Activated T-helper 1 cell treated with anti-CD3 and anti-CD28 coated beads, Interleukin-12 subunit alpha, Interleukin-12 subunit beta, Interleukin-2, Interleukin-4 antibody, amounts not matched to agents 30 ng/mL and 10 ng/mL and 1 ng/mL, durations not matched to agents 14 hours and 24 hours and 36 hours (primary cell): Measurements from ENCODE around the gene ESYT3. TPM values are rescaled to one million over a fixed set of nuclear protein-coding genes. Genes with fewer than 3 reads are reported as not detected.
"Not testable (repeated sequence)": the region's sequence is repeated elsewhere in the genome, so short reads cannot be mapped to it uniquely, and the experiment has no call there.

ENCODE experiments used
- DNase-seq: peaks from one replicate; pipeline ENCODE4 v3.0.0; 2021; ENCODE audit warnings: low spot score
- H3K27ac Mint-ChIP-seq: one replicate; pipeline ENCODE4 v1.8.0; 2021; ENCODE audit warnings: mild to moderate bottlenecking, mixed read lengths
- H3K27me3 Mint-ChIP-seq: one replicate; pipeline ENCODE4 v1.8.0; 2022; ENCODE audit warnings: mild to moderate bottlenecking, moderate library complexity, mixed read lengths; ENCODE audit not compliant: insufficient read depth
- H3K36me3 Mint-ChIP-seq: one replicate; pipeline ENCODE4 v1.8.0; 2021; ENCODE audit warnings: low read depth, mixed read lengths
- H3K4me1 Mint-ChIP-seq: one replicate; pipeline ENCODE4 v1.8.0; 2021; ENCODE audit warnings: low read depth, mixed read lengths
- H3K4me3 Mint-ChIP-seq: one replicate; pipeline ENCODE4 v1.8.0; 2021; ENCODE audit warnings: mild to moderate bottlenecking, moderate library complexity, mixed read lengths
- H3K9me3 Mint-ChIP-seq: one replicate; pipeline ENCODE4 v1.8.0; 2021; ENCODE audit warnings: mixed read lengths
- intact Hi-C: fragments of 100-400 bp; cut with micrococcal nuclease; formaldehyde crosslinking; loops from one replicate; pipeline ENCODE4 v1.15.1; 2024
- total RNA-seq: library from RNA; stranded (reverse); gene quantifications from 2 replicates; pipeline ENCODE4 v1.2.3, GENCODE V29; 2022

ESYT3 gene
- total RNA-seq, 1 donor from 2014 or later, result 0.44 TPM

DNA sequence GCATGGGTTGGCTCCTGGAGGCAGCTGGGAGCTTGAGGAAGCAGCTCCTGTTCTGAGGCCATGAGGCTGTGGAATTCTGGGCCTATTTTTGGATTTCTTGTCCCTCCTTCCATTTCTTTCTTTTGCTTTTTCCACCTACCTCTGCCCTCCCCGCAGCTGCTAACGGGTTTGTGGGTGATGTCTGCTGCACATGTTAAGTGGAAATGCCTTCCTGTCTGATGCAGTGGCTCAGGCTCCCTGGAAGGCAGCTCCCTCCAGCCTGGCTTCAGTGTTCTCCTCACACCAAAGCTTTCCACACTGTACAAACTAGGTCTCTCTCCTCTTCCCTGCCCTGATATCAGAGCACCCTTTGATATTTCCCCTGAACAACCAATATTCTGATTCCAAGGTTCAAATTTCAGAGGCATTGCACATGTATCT, 33.8 kb upstream of the ESYT3 start:
- no peak for DNase-seq
- intact Hi-C loops, result no loop called here
- Mint-ChIP-seq H3K36me3 (no peaks in the 10 kb centered on the region), H3K4me3 (no peak overlapping the region), H3K4me1 (no peaks in the 10 kb centered on the region), H3K27ac (no peak overlapping the region), H3K9me3 (no peaks in the 10 kb centered on the region), H3K27me3 (no peaks in the 10 kb centered on the region)

DNA sequence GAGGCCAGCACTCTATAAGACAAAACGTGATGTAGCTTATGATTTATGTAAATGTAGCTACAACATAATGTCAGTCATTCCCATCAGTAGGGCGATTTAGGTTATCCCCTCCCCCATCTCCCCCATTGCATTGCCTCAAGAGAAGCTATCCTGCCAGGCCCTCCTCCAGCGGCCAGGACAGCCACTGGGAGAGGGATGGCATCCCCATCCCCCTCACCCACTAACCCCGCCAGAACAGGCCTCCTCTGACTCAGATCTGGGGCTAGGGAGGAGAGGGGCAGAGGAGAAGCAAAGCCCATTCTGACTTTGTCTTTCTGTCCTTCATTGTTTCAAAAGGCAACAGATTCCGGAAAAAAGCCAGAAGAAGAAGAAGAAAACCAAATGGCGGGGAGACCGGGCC, 32.6 kb upstream of the ESYT3 start:
- Mint-ChIP-seq H3K9me3 (no peaks in the 10 kb centered on the region), H3K4me3 (no peak overlapping the region), H3K4me1 (no peaks in the 10 kb centered on the region), H3K27ac (peak overlapping the region; percentile 65), H3K27me3 (peaks cover 10% of the 10 kb centered on the region), H3K36me3 (no peaks in the 10 kb centered on the region)
- intact Hi-C loops, result no loop called here
- DNase-seq, result no peak

DNA sequence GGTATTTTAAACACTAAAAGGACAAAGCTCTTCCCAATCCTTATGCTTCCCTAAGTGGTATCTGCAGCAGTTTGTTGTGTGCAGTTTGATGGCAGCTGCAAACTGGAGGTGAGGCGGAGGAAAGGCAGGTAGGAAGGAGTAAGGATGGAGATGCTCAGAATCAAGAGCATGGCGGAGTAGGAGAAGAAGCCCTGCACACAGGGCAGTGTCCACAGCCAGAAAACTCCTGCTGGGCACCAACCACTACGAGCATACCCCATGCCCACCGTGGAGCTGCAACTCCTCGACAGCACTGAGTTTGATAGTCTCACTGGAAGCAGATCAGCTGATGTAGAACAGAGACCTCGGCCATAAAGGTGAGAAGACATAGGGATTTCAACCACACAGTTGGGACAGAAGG, 30.3 kb upstream of the ESYT3 start:
- Mint-ChIP-seq H3K27me3 (peaks cover 19% of the 10 kb centered on the region), H3K36me3 (no peaks in the 10 kb centered on the region), H3K4me1 (no peaks in the 10 kb centered on the region), H3K4me3 (no peak overlapping the region), H3K27ac (no peak overlapping the region), H3K9me3 (no peaks in the 10 kb centered on the region)
- intact Hi-C loops, result no loop called here
- DNase-seq, result no peak

DNA sequence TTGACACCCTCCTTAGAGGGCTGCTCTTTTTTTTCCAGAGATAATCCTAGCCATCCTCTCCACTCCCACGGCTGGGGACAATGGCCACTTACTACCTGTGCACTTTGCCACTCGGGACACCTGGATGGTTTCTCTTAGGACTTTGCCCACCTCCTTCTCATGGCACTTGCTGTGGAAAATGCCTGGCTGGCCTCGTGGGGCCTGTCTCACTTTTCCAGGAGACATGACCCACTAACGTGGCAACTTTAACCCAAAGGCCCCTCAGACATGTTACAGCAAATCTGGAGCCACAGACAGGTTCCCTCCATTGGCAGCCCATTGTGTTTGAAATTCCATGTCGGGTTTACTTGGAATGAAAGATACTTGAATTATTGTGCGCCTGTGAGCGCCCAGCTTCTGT, 29.4 kb upstream of the ESYT3 start:
- no peak overlapping the region for H3K27ac Mint-ChIP-seq
- no peaks in the 10 kb centered on the region for H3K4me1 Mint-ChIP-seq
- DNase-seq, result no peak
- intact Hi-C loops, result no loop called here
- H3K36me3 Mint-ChIP-seq, result no peaks in the 10 kb centered on the region
- no peaks in the 10 kb centered on the region for H3K9me3 Mint-ChIP-seq
- peaks cover 19% of the 10 kb centered on the region for H3K27me3 Mint-ChIP-seq
- no peak overlapping the region for H3K4me3 Mint-ChIP-seq

DNA sequence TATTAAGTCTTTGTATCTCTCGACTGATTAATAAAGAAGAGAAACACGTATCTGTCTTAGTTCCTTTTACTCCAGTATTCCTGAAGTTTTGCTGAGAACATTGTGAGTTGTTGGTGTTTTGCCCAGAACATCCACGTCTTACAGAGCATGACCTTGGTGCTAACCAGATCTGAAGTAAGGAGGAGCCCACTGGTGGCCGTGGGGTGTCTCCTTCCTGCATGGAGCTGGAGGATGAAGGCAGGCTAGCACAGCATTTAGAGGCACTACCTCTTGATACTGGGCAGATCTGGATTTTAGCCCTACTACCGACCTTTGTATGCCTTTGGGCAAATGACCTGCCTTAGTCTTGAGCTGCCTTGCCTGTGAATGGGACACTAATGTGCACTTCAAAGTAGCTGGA, 28.9 kb upstream of the ESYT3 start:
- no peaks in the 10 kb centered on the region for H3K36me3 Mint-ChIP-seq
- H3K4me3 Mint-ChIP-seq, result no peak overlapping the region
- H3K27ac Mint-ChIP-seq, result no peak overlapping the region
- H3K27me3 Mint-ChIP-seq, result peaks cover 19% of the 10 kb centered on the region
- no peaks in the 10 kb centered on the region for H3K4me1 Mint-ChIP-seq
- H3K9me3 Mint-ChIP-seq, result no peaks in the 10 kb centered on the region
- DNase-seq, result no peak
- intact Hi-C loops, result no loop called here

DNA sequence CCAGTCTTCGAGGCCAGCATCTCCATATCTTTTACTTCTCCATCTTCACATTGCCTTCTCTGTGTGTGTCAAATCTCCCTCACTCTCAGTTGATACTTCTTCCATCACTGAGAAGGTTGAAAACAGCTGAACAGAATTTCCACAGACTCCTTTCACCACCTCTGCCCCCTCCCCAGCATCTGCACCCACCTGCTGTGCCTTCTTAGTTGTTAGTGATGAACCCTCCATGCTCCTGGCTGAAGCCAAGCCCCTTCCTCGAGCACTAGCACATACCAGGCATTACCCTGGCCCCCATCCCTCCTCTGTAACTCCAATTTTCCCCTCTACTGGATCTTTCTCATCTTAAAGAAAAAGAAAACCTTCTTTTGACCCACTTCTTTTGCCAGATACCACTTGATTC, 27.8 kb upstream of the ESYT3 start:
- no peak overlapping the region for H3K27ac Mint-ChIP-seq
- peaks cover 19% of the 10 kb centered on the region for H3K27me3 Mint-ChIP-seq
- no peaks in the 10 kb centered on the region for H3K9me3 Mint-ChIP-seq
- no peaks in the 10 kb centered on the region for H3K4me1 Mint-ChIP-seq
- H3K36me3 Mint-ChIP-seq, result no peaks in the 10 kb centered on the region
- DNase-seq, result no peak
- no peak overlapping the region for H3K4me3 Mint-ChIP-seq
- intact Hi-C loops, result no loop called here

DNA sequence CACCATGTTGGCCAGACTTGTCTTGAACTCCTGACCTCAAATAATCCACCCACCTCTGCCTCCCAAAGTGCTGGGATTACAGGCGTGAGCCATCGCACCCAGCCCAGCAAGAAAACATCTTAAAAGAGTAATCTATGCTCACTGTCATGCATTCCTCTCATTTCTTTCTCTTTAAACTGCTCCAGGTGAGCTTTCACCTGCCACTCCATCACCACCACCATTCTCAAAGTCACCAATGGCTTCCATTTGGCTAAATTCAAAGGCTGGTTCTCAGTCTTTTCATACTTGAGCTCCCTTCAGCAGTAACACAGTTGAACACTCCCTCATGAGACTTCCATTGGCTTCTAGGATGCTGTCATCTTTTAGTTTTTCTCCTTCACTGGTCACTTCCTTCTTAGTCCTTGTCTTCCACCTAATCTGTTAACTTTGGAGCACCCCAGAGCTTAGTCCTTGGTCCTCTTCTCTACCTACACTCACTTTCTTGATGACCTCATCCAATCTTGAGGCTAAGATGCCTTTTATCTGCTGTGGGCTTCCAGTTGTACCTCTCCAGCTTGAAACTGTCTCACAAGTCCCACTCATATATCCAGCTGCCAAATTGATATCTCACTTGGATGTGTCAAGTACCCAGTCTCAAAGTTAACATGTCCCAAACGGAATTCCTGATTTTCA, 27.0 kb upstream of the ESYT3 start:
- Mint-ChIP-seq H3K9me3 (no peaks in the 10 kb centered on the region), H3K36me3 (no peaks in the 10 kb centered on the region), H3K27ac (no peak overlapping the region)

DNA sequence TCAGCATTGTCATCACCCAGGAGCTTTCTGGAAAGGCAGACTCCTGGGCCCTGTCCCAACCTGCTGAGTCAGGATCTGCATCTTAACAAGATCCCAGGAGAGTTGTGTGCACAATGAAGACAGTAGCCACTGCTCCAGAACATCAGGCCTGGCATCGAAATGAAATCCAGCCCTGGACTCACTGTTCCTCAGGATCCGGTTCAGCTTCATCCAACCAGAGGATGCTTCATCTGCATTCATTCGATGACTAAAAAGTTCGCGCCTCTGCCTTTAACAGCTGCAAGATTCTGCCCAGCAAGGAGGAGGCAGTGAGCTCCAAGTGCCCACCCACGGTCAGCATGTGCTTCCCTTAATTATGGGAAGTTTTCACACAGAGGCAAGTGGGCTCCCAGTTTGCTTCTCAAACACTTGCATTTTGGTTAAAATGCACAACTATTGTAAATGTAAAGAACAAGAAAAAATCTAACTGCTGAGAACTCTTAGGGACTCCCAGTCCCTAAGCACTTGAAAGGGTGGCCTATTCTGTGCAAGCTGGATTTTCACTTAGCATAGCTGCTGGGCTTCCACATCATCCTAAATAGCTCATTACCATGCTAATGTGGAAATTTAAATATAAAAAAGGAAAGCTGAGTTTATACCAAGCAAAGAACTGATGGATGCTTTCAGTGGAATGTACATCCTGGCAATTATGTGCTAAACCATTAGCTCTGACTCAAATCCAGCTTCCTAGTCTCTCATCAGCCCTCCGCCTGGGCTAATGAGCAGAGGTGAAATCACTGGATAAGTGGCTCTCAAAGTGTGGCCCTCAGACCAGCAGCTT, 25.5 kb upstream of the ESYT3 start:
- Mint-ChIP-seq H3K9me3 (no peaks in the 10 kb centered on the region), H3K27me3 (peaks cover 19% of the 10 kb centered on the region), H3K36me3 (no peaks in the 10 kb centered on the region), H3K4me3 (no peak overlapping the region), H3K27ac (no peak overlapping the region), H3K4me1 (no peaks in the 10 kb centered on the region)
- DNase-seq, result no peak
- intact Hi-C loops, result no loop called here

More for the DNA sequence above, 27.0 kb upstream of the ESYT3 start:
- intact Hi-C loops, result no loop called here
- no peak for DNase-seq
- H3K27me3 Mint-ChIP-seq, result peaks cover 19% of the 10 kb centered on the region
- H3K4me1 Mint-ChIP-seq, result no peaks in the 10 kb centered on the region
- H3K4me3 Mint-ChIP-seq, result no peak overlapping the region

DNA sequence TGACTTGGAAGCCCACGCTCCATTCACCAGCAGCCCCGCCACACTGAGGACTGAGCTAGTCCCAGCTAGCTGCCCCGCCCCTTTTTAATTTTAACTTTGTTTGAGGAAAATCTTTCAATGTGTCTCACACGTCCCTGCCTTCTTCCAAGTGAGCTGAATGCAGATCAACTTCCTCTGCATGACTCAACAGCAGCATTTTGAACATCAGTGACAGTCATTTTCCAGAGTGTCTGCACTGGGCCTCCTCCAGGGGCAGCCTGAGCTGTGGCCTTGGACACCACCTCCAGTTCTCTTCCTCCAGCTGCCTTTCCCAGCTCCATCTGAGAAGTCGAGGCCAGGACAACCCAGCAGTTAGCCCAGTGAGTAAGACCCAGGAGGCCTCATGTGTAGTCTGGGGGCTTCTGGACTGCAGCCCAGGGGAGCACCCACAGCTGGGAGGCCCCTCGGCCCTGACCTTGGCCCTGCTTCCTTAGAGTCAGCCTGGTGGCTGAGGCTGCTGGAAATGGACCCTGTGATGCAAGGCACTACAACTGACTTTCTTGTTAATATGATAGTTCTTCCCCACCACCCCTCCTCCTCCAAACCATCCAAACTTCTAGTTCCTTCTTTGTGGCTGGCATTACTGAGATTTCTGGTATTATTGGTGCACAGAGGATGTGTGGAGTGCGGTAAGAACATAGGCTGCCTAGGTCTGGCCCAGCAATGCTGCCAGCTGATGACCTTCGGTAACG, 21.4 kb upstream of the ESYT3 start:
- DNase-seq, result no peak

DNA sequence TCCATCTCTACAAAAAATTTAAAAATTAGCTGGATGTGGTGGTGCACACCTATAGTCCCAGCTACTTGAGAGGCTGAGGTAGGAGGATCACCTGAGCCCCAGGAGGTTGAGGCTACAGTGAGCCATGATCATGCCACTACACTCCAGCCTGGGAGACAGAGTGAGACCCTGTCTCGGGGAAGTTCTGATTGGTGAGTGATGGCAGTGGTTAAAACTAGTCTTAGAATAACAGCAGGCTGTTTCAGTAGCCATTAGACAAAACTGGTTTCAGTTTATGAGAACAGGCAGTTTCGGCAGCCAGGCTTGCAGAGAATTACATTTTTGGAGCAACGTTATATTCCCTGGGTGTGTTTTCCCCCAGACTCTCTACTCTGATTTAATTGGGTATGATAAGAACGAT, 18.2 kb upstream of the ESYT3 start:
- not testable (repeated sequence) for H3K27ac Mint-ChIP-seq, DNase-seq, H3K9me3 Mint-ChIP-seq, H3K27me3 Mint-ChIP-seq, H3K36me3 Mint-ChIP-seq, H3K4me3 Mint-ChIP-seq, H3K4me1 Mint-ChIP-seq
- intact Hi-C loops, result loop anchor here (2.0 to 5.0 kb wide), 3 partner anchors 229 to 499 kb away; partner anchors contain the start of gene ARMC8

More for the DNA sequence above, 21.4 kb upstream of the ESYT3 start:
- intact Hi-C loops, result no loop called here
- no peak overlapping the region for H3K4me3 Mint-ChIP-seq
- H3K27ac Mint-ChIP-seq, result no peak overlapping the region
- no peaks in the 10 kb centered on the region for H3K9me3 Mint-ChIP-seq
- H3K4me1 Mint-ChIP-seq, result no peaks in the 10 kb centered on the region
- H3K27me3 Mint-ChIP-seq, result peaks cover 7% of the 10 kb centered on the region
- H3K36me3 Mint-ChIP-seq, result no peaks in the 10 kb centered on the region

DNA sequence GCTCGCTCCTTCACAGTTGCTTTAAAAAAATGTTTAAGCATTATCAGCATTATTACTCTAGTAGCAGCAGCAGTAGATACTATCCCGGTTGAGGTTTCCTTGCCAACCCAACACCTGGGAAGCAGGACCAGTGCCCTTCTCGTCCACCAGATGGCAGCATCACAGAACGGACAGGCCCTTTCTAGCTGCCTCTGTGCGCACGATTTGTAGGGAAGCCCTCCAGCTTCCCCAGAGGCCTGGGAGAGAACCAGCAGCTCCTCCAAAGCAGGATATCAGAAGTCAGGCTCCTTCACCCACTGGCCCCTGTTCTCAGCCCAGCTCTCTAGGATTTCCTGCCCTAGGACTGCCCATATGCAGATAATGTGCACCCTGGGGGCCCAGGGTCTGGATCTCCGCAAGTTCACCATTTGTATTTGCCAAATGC, 16.8 kb upstream of the ESYT3 start:
- no peaks in the 10 kb centered on the region for H3K4me1 Mint-ChIP-seq
- H3K9me3 Mint-ChIP-seq, result no peaks in the 10 kb centered on the region
- H3K27me3 Mint-ChIP-seq, result peaks cover 13% of the 10 kb centered on the region
- no peak overlapping the region for H3K27ac Mint-ChIP-seq
- no peaks in the 10 kb centered on the region for H3K36me3 Mint-ChIP-seq
- intact Hi-C loops, result loop anchor here (1.0 to 5.0 kb wide), 5 partner anchors 230 to 912 kb away; partner anchors contain the start of gene ARMC8
- peak; percentile 42 for DNase-seq
- H3K4me3 Mint-ChIP-seq, result no peak overlapping the region

DNA sequence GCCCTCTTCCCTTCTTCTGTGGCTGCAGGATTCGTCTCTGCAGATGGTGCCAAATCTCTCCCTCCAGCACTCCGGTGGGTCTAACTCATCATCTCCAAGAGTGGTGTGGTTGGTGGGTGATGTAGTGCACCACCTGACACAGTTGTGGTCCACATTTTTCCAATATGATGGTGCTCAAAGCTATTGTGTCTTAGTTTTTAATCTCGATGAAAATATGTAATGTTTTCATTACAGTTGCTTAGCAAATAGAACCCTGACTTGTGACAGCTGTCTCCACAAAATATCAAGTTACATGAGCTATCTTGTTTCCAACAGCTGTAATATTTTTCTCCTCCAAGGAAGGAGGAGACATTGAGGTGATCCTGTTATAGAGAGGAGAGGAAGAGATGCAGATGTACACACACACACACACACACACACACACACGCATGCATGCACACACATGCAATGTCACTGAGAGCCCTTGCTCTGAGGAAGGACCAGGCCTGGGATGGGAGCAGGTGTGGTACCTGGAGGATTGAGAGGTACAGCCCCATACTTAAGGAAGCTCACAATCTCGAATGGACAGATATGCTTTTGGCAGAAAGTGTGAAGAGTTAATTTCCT, 15.7 kb upstream of the ESYT3 start:
- Mint-ChIP-seq H3K27me3 (peaks cover 16% of the 10 kb centered on the region), H3K9me3 (no peaks in the 10 kb centered on the region), H3K4me3 (no peak overlapping the region), H3K27ac (no peak overlapping the region), H3K36me3 (no peaks in the 10 kb centered on the region), H3K4me1 (no peaks in the 10 kb centered on the region)
- intact Hi-C loops, result loop anchor here (5.0 kb wide), 2 partner anchors 231 to 351 kb away; partner anchors contain the start of gene ARMC8
- no peak for DNase-seq
